Smooth muscle cell (in vitro differentiated cells): ENCODE data around the gene FBLN1. TPM values are rescaled to one million over a fixed set of nuclear protein-coding genes. Genes with fewer than 3 reads are reported as not detected.
"Not testable (repeated sequence)": the region's sequence is repeated elsewhere in the genome, so short reads cannot be mapped to it uniquely, and the experiment has no call there.

Experiments
- DNase-seq: peaks from one replicate; lab custom pipeline; 2025; ENCODE audit not compliant: unreplicated experiment; lab: John Stamatoyannopoulos, UW
- H2AFZ ChIP-seq: fragments of 200-600 bp; sonication (generic); 2 replicates; pipeline ENCODE4 v1.6.0; 2016; ENCODE audit warnings: antibody characterized with exemption, low read depth, mild to moderate bottlenecking
- H3F3A ChIP-seq: fragments of 200-600 bp; sonication (generic); 2 replicates; pipeline ENCODE4 v1.6.0; 2017; ENCODE audit warnings: antibody characterized with exemption, low read depth
- H3K27ac ChIP-seq: fragments of 200-600 bp; sonication (generic); 2 replicates; pipeline ENCODE4 v1.5.1; 2016; ENCODE audit warnings: low read depth, mild to moderate bottlenecking
- H3K27me3 ChIP-seq: fragments of 200-600 bp; sonication (generic); 2 replicates; pipeline ENCODE4 v1.6.1; 2016; ENCODE audit warnings: low read depth, mild to moderate bottlenecking
- H3K36me3 ChIP-seq: fragments of 200-600 bp; sonication (generic); 2 replicates; pipeline ENCODE4 v1.5.1; 2016; ENCODE audit warnings: low read depth
- H3K4me1 ChIP-seq: fragments of 200-600 bp; sonication (generic); 2 replicates; pipeline ENCODE4 v1.5.1; 2016; ENCODE audit warnings: low read depth
- H3K4me2 ChIP-seq: fragments of 200-600 bp; sonication (generic); 2 replicates; pipeline ENCODE4 v1.6.0; 2016; ENCODE audit warnings: mild to moderate bottlenecking
- H3K4me3 ChIP-seq: fragments of 200-600 bp; sonication (generic); 2 replicates; pipeline ENCODE4 v1.5.1; 2016; ENCODE audit warnings: mild to moderate bottlenecking
- H3K79me2 ChIP-seq: fragments of 200-600 bp; sonication (generic); 2 replicates; pipeline ENCODE4 v1.6.0; 2016; ENCODE audit warnings: low read depth, mild to moderate bottlenecking
- H3K9ac ChIP-seq: fragments of 200-600 bp; sonication (generic); 2 replicates; pipeline ENCODE4 v1.6.0; 2016; ENCODE audit warnings: low read depth
- H3K9me3 ChIP-seq: fragments of 200-600 bp; sonication (generic); replicated peaks from 2 replicates; pipeline ENCODE4 v1.5.1; 2016; ENCODE audit warnings: low read depth
- H4K20me1 ChIP-seq: fragments of 200-600 bp; sonication (generic); 2 replicates; pipeline ENCODE4 v1.6.0; 2016; ENCODE audit warnings: low read depth
- WGBS: methylation state at CpG from one replicate; pipeline ENCODE4 v1.1.7; 2016; ENCODE audit warnings: low lambda C conversion rate; 5-methylcytosine and 5-hydroxymethylcytosine counted together
- polyA plus RNA-seq: library from polyadenylated mRNA; unstranded; fragments of >200 nt; fragmentation: Nextera tagmentation; extraction: Ambion mirVana; gene quantifications from 2 replicates; pipeline ENCODE4 v1.2.1, GENCODE V29; 2016
- total RNA-seq: library from RNA; depleted of rRNA; stranded (reverse); fragments of >200 nt; gene quantifications from 2 replicates; pipeline ENCODE4 v1.2.3, GENCODE V29; 2014
- TF ChIP-seq, protein P1 (sequence below): fragments of 200-600 bp; sonication (generic); IDR thresholded peaks from 2 replicates; pipeline ENCODE4 v1.5.1; 2017; ENCODE audit warnings: borderline replicate concordance, mild to moderate bottlenecking, antibody characterized with exemption; ENCODE audit not compliant: insufficient read depth, poor library complexity, severe bottlenecking

FBLN1 gene
- total and polyA plus RNA-seq, 2 experiments from 2014 or later = 90.9 to 296 TPM

DNA sequence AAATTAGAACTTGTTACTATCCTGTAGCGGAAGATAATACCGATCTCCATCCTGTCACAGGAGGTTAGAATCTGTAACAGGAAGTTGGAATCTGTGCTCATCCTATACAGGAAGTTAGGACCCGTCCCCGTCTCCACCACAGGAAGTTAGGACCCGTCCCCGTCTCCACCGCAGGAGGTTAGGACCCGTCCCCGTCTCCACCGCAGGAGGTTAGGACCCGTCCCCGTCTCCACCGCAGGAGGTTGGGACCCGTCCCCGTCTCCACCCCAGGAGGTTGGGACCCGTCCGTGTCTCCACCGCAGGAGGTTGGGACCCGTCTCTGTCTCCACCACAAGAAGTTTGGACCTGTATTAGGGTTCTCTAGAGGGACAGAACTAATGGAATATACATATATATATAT, 52.2 kb downstream of the FBLN1 start:
- Histone ChIP-seq H3K4me1 (peaks cover 12% of the 10 kb centered on the region), H3K79me2 (no peaks in the 10 kb centered on the region), H2AFZ (no peak overlapping the region), H3K27me3 (no peaks in the 10 kb centered on the region), H3K4me3 (no peak overlapping the region), H3K4me2 (no peak overlapping the region), H3K36me3 (peaks cover 3% of the 10 kb centered on the region), H4K20me1 (peaks cover 8% of the 10 kb centered on the region), H3K27ac (no peak overlapping the region), H3F3A (peaks cover 30% of the 10 kb centered on the region), H3K9me3 (no peaks in the 10 kb centered on the region), H3K9ac (no peak overlapping the region)
- 99% methylated on average over 19 of the region's 19 CpGs for WGBS
- DNase-seq = no peak
- TF ChIP-seq, protein P1, sequence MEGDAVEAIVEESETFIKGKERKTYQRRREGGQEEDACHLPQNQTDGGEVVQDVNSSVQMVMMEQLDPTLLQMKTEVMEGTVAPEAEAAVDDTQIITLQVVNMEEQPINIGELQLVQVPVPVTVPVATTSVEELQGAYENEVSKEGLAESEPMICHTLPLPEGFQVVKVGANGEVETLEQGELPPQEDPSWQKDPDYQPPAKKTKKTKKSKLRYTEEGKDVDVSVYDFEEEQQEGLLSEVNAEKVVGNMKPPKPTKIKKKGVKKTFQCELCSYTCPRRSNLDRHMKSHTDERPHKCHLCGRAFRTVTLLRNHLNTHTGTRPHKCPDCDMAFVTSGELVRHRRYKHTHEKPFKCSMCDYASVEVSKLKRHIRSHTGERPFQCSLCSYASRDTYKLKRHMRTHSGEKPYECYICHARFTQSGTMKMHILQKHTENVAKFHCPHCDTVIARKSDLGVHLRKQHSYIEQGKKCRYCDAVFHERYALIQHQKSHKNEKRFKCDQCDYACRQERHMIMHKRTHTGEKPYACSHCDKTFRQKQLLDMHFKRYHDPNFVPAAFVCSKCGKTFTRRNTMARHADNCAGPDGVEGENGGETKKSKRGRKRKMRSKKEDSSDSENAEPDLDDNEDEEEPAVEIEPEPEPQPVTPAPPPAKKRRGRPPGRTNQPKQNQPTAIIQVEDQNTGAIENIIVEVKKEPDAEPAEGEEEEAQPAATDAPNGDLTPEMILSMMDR = no peak

DNA sequence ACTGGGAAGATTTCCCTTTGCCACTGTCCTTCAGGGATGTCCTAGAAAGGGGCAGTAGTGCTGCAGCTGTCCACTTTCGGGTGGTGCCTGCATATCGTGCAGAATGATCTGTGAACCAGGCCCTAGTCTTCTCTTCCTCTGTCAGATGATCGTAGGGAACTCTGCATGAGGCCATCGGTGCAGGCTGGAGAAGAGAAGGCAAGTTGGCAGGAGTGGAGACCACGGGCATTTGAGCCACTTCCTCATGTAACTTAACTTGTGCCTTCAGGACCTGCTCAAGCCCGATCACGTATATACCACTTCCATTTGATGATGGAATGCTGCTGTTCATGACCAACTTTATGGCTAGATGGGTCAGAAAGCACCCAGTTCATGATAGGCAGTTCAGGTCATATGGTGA, 55.2 kb downstream of the FBLN1 start:
- H3K9ac ChIP-seq, DNase-seq, H3K36me3 ChIP-seq, H3F3A ChIP-seq, H3K4me3 ChIP-seq, H3K79me2 ChIP-seq, H3K9me3 ChIP-seq, H3K4me2 ChIP-seq, H3K27ac ChIP-seq, H2AFZ ChIP-seq, H3K4me1 ChIP-seq, H4K20me1 ChIP-seq, H3K27me3 ChIP-seq: not testable (repeated sequence)
- WGBS = 76% methylated on average over 7 of the region's 7 CpGs

DNA sequence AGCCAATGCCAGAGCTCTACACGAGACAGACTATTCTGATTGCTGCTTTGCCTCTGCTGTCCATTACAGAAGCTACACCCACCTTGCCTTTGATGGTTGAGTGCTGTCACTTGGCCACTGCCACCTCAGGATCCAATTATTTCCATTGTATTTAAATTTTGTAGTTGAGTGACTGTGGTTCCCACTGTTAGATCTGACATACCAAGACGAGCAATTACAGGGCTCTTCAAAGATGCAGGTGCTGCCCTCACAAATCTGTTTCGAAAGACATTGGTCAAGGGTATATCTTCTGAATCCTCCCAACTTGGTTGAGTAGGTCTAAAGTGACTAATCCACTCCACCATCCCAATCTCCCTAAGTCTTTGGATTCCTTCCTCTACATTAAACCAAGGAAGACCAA, 57.4 kb downstream of the FBLN1 start:
- H4K20me1 ChIP-seq, DNase-seq, H3F3A ChIP-seq, H3K27ac ChIP-seq, H3K4me1 ChIP-seq, H3K4me2 ChIP-seq, H3K4me3 ChIP-seq, H3K9me3 ChIP-seq, H3K79me2 ChIP-seq, H3K36me3 ChIP-seq, H3K9ac ChIP-seq, H2AFZ ChIP-seq, H3K27me3 ChIP-seq: not testable (repeated sequence)
- WGBS = 94% methylated on average over 3 of the region's 3 CpGs

DNA sequence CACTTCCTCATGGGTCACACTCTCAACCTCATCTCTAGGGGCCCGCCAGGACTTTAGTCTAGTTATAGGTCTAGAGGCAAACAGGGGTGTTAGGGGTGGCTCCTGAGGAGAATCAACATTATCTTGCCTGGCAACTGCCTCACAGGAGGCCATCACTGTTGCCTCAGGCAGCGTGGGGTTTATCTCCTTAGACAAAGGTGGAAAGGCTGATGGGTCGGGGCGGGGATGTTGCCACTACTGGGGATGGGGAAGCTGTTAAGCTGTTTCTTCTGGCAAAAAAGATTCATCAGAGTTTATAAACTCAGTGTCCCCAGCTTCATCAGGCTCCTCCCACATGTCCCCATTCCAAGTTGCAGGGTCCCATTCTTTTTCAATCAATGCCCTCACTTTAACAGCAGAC, 58.1 kb downstream of the FBLN1 start:
- not testable (repeated sequence) for H2AFZ ChIP-seq, H3F3A ChIP-seq, H3K79me2 ChIP-seq, H3K36me3 ChIP-seq, H3K4me1 ChIP-seq, H3K27ac ChIP-seq, H4K20me1 ChIP-seq, H3K27me3 ChIP-seq, H3K9me3 ChIP-seq, H3K4me2 ChIP-seq, H3K9ac ChIP-seq, DNase-seq, H3K4me3 ChIP-seq
- WGBS = 98% methylated on average over 4 of the region's 4 CpGs

DNA sequence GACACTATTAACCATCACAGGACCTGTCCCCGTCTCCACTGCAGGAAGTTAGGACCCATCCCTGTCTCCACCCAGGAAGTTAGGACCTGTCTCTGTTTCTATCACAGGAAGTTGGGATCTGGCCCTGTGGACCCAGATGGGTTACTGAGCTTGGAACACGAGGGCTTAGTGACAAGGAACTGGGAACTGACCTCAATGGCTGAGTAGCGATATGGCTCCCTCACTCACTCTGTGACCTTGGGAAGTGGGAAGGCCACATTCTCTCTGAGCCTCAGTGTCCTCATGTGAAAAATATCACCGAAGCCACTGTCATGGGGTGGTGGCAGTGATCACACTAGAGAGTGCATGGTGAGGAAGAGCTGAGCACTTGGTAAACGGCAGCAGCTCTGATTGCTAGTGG, 59.4 kb downstream of the FBLN1 start:
- Histone ChIP-seq H4K20me1 (no peaks in the 10 kb centered on the region), H3K4me2 (no peak overlapping the region), H3K9me3 (peaks cover 7% of the 10 kb centered on the region), H3F3A (no peaks in the 10 kb centered on the region), H3K27me3 (no peaks in the 10 kb centered on the region), H2AFZ (no peak overlapping the region), H3K27ac (no peak overlapping the region), H3K4me3 (no peak overlapping the region), H3K36me3 (peaks cover 8% of the 10 kb centered on the region), H3K4me1 (no peaks in the 10 kb centered on the region), H3K9ac (no peak overlapping the region), H3K79me2 (no peaks in the 10 kb centered on the region)
- WGBS = 97% methylated on average over 5 of the region's 5 CpGs
- TF ChIP-seq, protein P1 = no peak
- no peak for DNase-seq
